Right atrium auricular region (tissue), 2 donors: ENCODE measurements around the gene ZNF488. TPM values are rescaled to one million over a fixed set of nuclear protein-coding genes. Genes with fewer than 3 reads are reported as not detected.

Experiments used
- DNase-seq: peaks from one replicate; pipeline ENCODE4 v3.0.0-alpha.2; 2019; ENCODE audit warnings: low spot score
- H3K27ac ChIP-seq, 2 donors: fragments of 200-600 bp; sonication (generic); 1 replicate in 1 of 2; 2 replicates in 1 of 2; pipeline ENCODE4 v1.5.1; 2016 to 2019
- H3K27me3 ChIP-seq, 2 donors: fragments of 200-600 bp; sonication (generic); one replicate each; pipeline versions ENCODE4 v1.5.1 to v1.6.0; 2017 to 2019
- H3K36me3 ChIP-seq: fragments of 200-600 bp; sonication (generic); one replicate; pipeline ENCODE4 v1.5.1; 2016
- H3K4me1 ChIP-seq, 2 donors: fragments of 200-600 bp; sonication (generic); one replicate each; pipeline versions ENCODE4 v1.5.1 to v1.6.0; 2017 to 2019
- H3K4me3 ChIP-seq, 2 donors: fragments of 200-600 bp; sonication (generic); 1 replicate in 1 of 2; 2 replicates in 1 of 2; pipeline ENCODE4 v1.5.1; 2017 to 2019; ENCODE audit warnings: mild to moderate bottlenecking in 1 of 2, moderate library complexity in 1 of 2
- H3K9me3 ChIP-seq, 2 donors: fragments of 200-600 bp; sonication (generic); one replicate each; pipeline ENCODE4 v1.5.1; 2019
- CTCF ChIP-seq, 2 donors: fragments of 200-600 bp; sonication (generic); IDR thresholded peaks; one replicate each; pipeline ENCODE4 v1.5.1; 2019; ENCODE audit warnings: antibody characterized with exemption in 2 of 2
- total RNA-seq, 2 donors: library from RNA; depleted of rRNA; stranded (reverse); fragments of >200 nt; gene quantifications; one replicate each; pipeline ENCODE4 v1.1.0, GENCODE V29; 2016

ZNF488 gene
- total RNA-seq, 2 donors from 2014 or later: not detected

- H3K4me1 ChIP-seq: peaks cover 0 to 13% of the 10 kb centered on the region in 2 donors
- no peak overlapping the region for H3K27ac ChIP-seq
- no peak for DNase-seq
- no peak overlapping the region for H3K4me3 ChIP-seq
- H3K36me3 ChIP-seq: no peaks in the 10 kb centered on the region
- no peaks in the 10 kb centered on the region for H3K27me3 ChIP-seq
- TF ChIP-seq CTCF (IDR thresholded peaks at IDR 0.05): no peak
- no peaks in the 10 kb centered on the region for H3K9me3 ChIP-seq
These were observed 64.3 kb downstream of the ZNF488 start for GRCh38 chr10:47319784-47320183.

DNA sequence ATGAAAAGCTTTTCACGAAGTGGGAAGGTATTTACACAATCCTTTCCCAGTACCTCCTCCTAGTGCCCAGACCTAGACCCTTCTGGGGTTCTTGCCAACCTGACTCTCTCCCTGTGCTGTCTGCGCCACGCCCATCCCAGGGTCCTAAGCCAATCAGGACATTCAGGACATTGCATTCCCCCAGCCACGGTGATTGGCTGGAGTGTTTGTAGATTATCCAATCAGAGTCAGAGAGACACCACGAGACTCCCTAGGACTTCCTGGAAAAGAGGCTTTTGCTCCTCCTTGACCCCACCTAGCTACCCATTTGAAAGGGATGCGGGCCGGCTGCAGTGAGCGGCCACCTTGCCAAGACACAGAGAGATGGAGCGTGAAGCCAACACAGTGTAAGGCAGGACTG is 65.4 kb downstream of the ZNF488 start:
- no peak overlapping the region for H3K4me3 ChIP-seq
- H3K9me3 ChIP-seq: no peaks in the 10 kb centered on the region
- H3K27me3 ChIP-seq: no peaks in the 10 kb centered on the region
- H3K4me1 ChIP-seq: peaks cover 0 to 13% of the 10 kb centered on the region in 2 donors
- no peak overlapping the region for H3K27ac ChIP-seq
- DNase-seq: no peak
- TF ChIP-seq CTCF (IDR thresholded peaks at IDR 0.05): no peak
- H3K36me3 ChIP-seq: no peaks in the 10 kb centered on the region

DNA sequence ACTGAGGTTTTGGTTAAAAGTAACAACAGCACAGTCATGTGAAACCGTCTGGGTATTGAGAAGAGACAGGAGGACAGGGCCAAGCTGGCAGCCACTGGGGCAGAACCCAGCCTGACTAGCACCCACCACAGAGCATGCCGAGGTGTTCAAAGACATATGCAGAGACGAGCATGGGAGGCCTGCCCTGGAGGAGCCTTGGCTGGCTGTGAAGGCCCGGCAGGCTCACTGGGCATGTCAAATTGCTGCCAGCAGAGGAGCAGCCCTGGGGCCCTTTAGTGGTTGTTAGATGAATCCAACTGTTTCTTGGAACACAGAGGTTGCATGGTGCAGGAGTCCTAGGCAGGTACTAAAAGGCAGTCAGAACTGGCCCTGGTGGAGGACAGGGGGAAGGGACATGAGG is 66.8 kb downstream of the ZNF488 start:
- no peaks in the 10 kb centered on the region for H3K27me3 ChIP-seq
- peaks cover 0 to 5% of the 10 kb centered on the region in 2 donors for H3K4me1 ChIP-seq
- no peaks in the 10 kb centered on the region for H3K36me3 ChIP-seq

DNA sequence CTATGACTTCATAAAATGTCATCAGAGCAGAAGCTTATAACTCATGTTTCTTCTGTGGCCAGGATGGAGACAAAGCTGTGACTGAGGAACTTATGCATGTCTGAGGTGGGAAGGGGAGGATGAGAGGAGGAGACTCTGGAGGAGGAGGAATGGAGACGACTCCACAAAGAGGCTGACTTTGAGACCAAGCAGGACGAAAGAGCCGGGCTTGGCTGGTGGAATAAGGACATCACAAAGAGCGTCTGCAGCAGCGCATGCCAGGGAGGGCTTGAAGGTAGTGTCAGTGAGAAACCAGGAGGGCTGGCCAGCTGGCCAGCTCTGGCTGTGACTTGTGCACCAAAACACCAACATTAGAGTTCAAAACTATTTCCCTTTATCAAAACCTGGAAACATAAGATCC is 68.0 kb downstream of the ZNF488 start:
- no peak for DNase-seq
- Histone ChIP-seq H3K4me1 (peaks cover 0 to 10% of the 10 kb centered on the region in 2 donors), H3K9me3 (no peaks in the 10 kb centered on the region), H3K4me3 (no peak overlapping the region), H3K36me3 (no peaks in the 10 kb centered on the region), H3K27me3 (no peaks in the 10 kb centered on the region), H3K27ac (no peak overlapping the region)
- TF ChIP-seq CTCF (IDR thresholded peaks at IDR 0.05): no peak

More for the DNA sequence above, 66.8 kb downstream of the ZNF488 start:
- DNase-seq: no peak
- Histone ChIP-seq H3K4me3 (no peak overlapping the region), H3K9me3 (no peaks in the 10 kb centered on the region), H3K27ac (no peak overlapping the region)
- no peak for TF ChIP-seq CTCF (IDR thresholded peaks at IDR 0.05)

Other genes with a start within 250 kb of the ZNF488 start
- gene GDF10, start 84.1 kb downstream of the ZNF488 start, total RNA-seq: 1 to 10 TPM in 1 of 2 donors, under 1 TPM in 1; 0.63 to 1.9 TPM
- under 1 TPM in 1 of 2 donors, not detected in 1; 0.16 TPM for gene GDF2, start 61.8 kb downstream of the ZNF488 start, total RNA-seq
- gene RBP3, start 35.9 kb downstream of the ZNF488 start, total RNA-seq: not detected
- 10 to 100 TPM; 10.3 to 39.8 TPM for gene ANXA8, start 99.8 kb upstream of the ZNF488 start, total RNA-seq
- not detected for gene FAM25G, start 107.4 kb upstream of the ZNF488 start, total RNA-seq
- 1 to 10 TPM; 1.0 to 4.5 TPM for gene AGAP9, start 139.3 kb upstream of the ZNF488 start, total RNA-seq